Urothelium cell line (cell line): ENCODE results near the gene RBM33.
A peak's percentile ranks its signal among the peaks of the same experiment; 100 is the strongest.
"Not testable (repeated sequence)": the region's sequence is repeated elsewhere in the genome, so short reads cannot be mapped to it uniquely, and the experiment has no call there.

Source experiments
- DNase-seq: peaks from one replicate; pipeline ENCODE4 v3.0.0; 2011; ENCODE audit warnings: low spot score, mixed read lengths
- FAIRE-seq: peaks from 2 replicates; lab custom pipeline; 2011; peaks lifted over from hg19 to GRCh38; lab: Jason Lieb, UNC

Gene RBM33

GRCh38 chr7:155815332-155816191 lies 171.1 kb downstream of the RBM33 start:
- peak; percentile 48 for DNase-seq
- no peak for FAIRE-seq

GRCh38 chr7:155816192-155816508 lies 171.7 kb downstream of the RBM33 start:
- DNase-seq (no peak), FAIRE-seq (no peak)

GRCh38 chr7:155816996-155817395 lies 172.5 kb downstream of the RBM33 start:
- no peak for DNase-seq
- no peak for FAIRE-seq

- not testable (repeated sequence) for DNase-seq, FAIRE-seq
These were observed 173.1 kb downstream of the RBM33 start for GRCh38 chr7:155817515-155817914.

GRCh38 chr7:155818154-155818819 lies 173.8 kb downstream of the RBM33 start:
- FAIRE-seq (no peak), DNase-seq (no peak)

- no peak for FAIRE-seq
- DNase-seq, result no peak
These were observed 174.3 kb downstream of the RBM33 start for GRCh38 chr7:155818820-155819168.

- no peak for FAIRE-seq
- DNase-seq, result no peak
These were observed 174.7 kb downstream of the RBM33 start for GRCh38 chr7:155819186-155819585.

GRCh38 chr7:155820246-155820645 lies 175.8 kb downstream of the RBM33 start:
- DNase-seq (no peak), FAIRE-seq (no peak)

GRCh38 chr7:155820788-155821187 lies 176.3 kb downstream of the RBM33 start:
- DNase-seq (no peak), FAIRE-seq (no peak)

- DNase-seq, result no peak
- no peak for FAIRE-seq
These were observed 177.4 kb downstream of the RBM33 start for GRCh38 chr7:155821851-155822250.

- no peak for FAIRE-seq
- peak; percentile 6 for DNase-seq
These were observed 179.9 kb downstream of the RBM33 start for GRCh38 chr7:155824227-155824886.

- DNase-seq (no peak), FAIRE-seq (no peak)
These were observed 180.9 kb downstream of the RBM33 start for GRCh38 chr7:155825336-155825735.

- no peak for FAIRE-seq
- no peak for DNase-seq
These were observed 185.5 kb downstream of the RBM33 start for GRCh38 chr7:155829796-155830470.
